ENCODE measurements around the gene MYT1.

DNA sequence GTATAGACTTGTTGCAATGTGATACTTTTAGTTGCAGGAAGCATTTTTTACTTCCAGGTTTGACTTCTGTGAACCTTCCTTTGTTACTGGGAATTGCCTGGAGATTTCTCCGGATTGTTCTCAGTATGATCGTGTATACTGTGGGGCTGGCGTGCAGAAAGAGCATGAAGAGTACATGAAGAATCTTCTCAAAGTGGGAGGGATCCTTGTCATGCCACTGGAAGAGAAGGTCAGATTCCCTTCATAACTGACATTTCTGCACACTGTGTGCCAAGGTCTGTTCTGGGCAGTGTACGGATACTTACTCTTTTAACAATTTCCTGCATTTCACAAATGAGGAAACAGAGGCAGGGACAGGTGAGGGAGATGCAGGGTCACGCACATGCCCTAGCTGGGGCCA, 100.9 kb downstream of the MYT1 start:
- TF ChIP-seq, protein P1, sequence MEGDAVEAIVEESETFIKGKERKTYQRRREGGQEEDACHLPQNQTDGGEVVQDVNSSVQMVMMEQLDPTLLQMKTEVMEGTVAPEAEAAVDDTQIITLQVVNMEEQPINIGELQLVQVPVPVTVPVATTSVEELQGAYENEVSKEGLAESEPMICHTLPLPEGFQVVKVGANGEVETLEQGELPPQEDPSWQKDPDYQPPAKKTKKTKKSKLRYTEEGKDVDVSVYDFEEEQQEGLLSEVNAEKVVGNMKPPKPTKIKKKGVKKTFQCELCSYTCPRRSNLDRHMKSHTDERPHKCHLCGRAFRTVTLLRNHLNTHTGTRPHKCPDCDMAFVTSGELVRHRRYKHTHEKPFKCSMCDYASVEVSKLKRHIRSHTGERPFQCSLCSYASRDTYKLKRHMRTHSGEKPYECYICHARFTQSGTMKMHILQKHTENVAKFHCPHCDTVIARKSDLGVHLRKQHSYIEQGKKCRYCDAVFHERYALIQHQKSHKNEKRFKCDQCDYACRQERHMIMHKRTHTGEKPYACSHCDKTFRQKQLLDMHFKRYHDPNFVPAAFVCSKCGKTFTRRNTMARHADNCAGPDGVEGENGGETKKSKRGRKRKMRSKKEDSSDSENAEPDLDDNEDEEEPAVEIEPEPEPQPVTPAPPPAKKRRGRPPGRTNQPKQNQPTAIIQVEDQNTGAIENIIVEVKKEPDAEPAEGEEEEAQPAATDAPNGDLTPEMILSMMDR (IDR thresholded peaks at IDR 0.05), result no peak
- no peak for TF ChIP-seq POLR2A (IDR thresholded peaks at IDR 0.05)
